HCT116 (cell line): ENCODE measurements around the gene FAXDC2.

Experiments used
- CTCF ChIP-seq, 3 experiments: fragments of 200-600 bp in 1 of 3; sonication (generic) in 1 of 3; IDR thresholded peaks in 2 of 3; conservative IDR thresholded peaks in 1 of 3; 2 replicates each; pipeline ENCODE4 v1.5.1; 2012 to 2017; ENCODE audit warnings: low read depth in 2 of 3, low read length in 2 of 3, antibody characterized with exemption in 1 of 3, borderline replicate concordance in 1 of 3, control low read depth in 1 of 3, mild to moderate bottlenecking in 1 of 3, mixed read lengths in 1 of 3, mixed run types in 1 of 3, moderate library complexity in 1 of 3; ENCODE audit not compliant: insufficient read depth in 1 of 3
- EZH2 ChIP-seq: fragments of 200-600 bp; sonication (generic); IDR thresholded peaks from 2 replicates; pipeline ENCODE4 v1.6.1; 2017; ENCODE audit warnings: antibody characterized with exemption, mixed run types
- EZH2phosphoT487 ChIP-seq: fragments of 200-600 bp; IDR thresholded peaks from 2 replicates; pipeline ENCODE4 v1.6.1; 2018; ENCODE audit warnings: antibody characterized with exemption, borderline replicate concordance
- POLR2AphosphoS5 ChIP-seq: IDR thresholded peaks from 2 replicates; pipeline ENCODE4 v1.6.1; 2011; ENCODE audit warnings: mild to moderate bottlenecking, low read depth, low read length, moderate library complexity
- REST ChIP-seq: IDR thresholded peaks from 2 replicates; pipeline ENCODE4 v1.6.1; 2012; ENCODE audit warnings: low read depth

GRCh38 chr5:154802050-154802449, 48.4 kb downstream of the FAXDC2 start:
- TF ChIP-seq CTCF (IDR thresholded peaks at IDR 0.05 in 2 of 3, conservative IDR thresholded peaks at IDR 0.05 in 1 of 3; ENCODE audit: borderline replicate concordance in 1 of 3, insufficient read depth in 1 of 3, low read depth in 2 of 3, low read length in 2 of 3), result no peak
- no peak for TF ChIP-seq EZH2phosphoT487
- TF ChIP-seq EZH2, result no peak
- TF ChIP-seq REST, result no peak
- TF ChIP-seq POLR2AphosphoS5, result no peak
